Upper lobe of right lung (tissue), 1 donor: ENCODE measurements around the gene FOXC2. TPM values are rescaled to one million over a fixed set of nuclear protein-coding genes. Genes with fewer than 3 reads are reported as not detected.

ENCODE experiments used
- ATAC-seq: fragments of 200-7000 bp; cut with Tn5 transposase; one replicate; pipeline ENCODE4 v1.9.1; 2020; ENCODE audit warnings: mild to moderate bottlenecking, moderate library complexity
- DNase-seq: peaks from one replicate; pipeline ENCODE4 v3.0.0-alpha.2; 2020
- H3K27ac ChIP-seq: fragments of 200-600 bp; one replicate; pipeline ENCODE4 v1.8.0; 2022
- H3K27me3 ChIP-seq: fragments of 200-600 bp; one replicate; pipeline ENCODE4 v1.8.0; 2022; ENCODE audit warnings: mild to moderate bottlenecking
- H3K36me3 ChIP-seq: fragments of 200-600 bp; one replicate; pipeline ENCODE4 v1.8.0; 2022
- H3K4me1 ChIP-seq: fragments of 200-600 bp; one replicate; pipeline ENCODE4 v1.8.0; 2022
- H3K4me3 ChIP-seq: fragments of 200-600 bp; one replicate; pipeline ENCODE4 v1.8.0; 2022; ENCODE audit warnings: mild to moderate bottlenecking
- H3K9me3 ChIP-seq: fragments of 200-600 bp; one replicate; pipeline ENCODE4 v1.8.0; 2022
- intact Hi-C: fragments of 100-400 bp; cut with DNase I; formaldehyde crosslinking; loops from one replicate; pipeline ENCODE4 v1.11.0; 2022
- total RNA-seq: library from RNA; stranded (reverse); fragmentation: NEBNext Ultra II Directional; extraction: Animal tissue kit (Norgen Biotek cat#: 25700); gene quantifications from one replicate; pipeline ENCODE4 v1.2.1, GENCODE V29; 2021
- TF ChIP-seq, protein P1 (sequence below): fragments of 200-600 bp; IDR thresholded peaks from one replicate; pipeline ENCODE4 v1.8.0; 2022; ENCODE audit warnings: antibody characterized with exemption
- donor health status: DM: no; HTN: yes; CAD: no; lungs with severe emphysema.

Gene FOXC2
- total RNA-seq, 1 donor from 2014 or later: 1.1 TPM

- peaks cover 78% of the 10 kb centered on the region for H3K36me3 ChIP-seq
- DNase-seq (peak; percentile 40), ATAC-seq (no peak)
- H3K9me3 ChIP-seq: no peaks in the 10 kb centered on the region
- no peak overlapping the region for H3K4me3 ChIP-seq
- H3K27ac ChIP-seq: no peak overlapping the region
- intact Hi-C loops: no loop called here
- TF ChIP-seq, protein P1, sequence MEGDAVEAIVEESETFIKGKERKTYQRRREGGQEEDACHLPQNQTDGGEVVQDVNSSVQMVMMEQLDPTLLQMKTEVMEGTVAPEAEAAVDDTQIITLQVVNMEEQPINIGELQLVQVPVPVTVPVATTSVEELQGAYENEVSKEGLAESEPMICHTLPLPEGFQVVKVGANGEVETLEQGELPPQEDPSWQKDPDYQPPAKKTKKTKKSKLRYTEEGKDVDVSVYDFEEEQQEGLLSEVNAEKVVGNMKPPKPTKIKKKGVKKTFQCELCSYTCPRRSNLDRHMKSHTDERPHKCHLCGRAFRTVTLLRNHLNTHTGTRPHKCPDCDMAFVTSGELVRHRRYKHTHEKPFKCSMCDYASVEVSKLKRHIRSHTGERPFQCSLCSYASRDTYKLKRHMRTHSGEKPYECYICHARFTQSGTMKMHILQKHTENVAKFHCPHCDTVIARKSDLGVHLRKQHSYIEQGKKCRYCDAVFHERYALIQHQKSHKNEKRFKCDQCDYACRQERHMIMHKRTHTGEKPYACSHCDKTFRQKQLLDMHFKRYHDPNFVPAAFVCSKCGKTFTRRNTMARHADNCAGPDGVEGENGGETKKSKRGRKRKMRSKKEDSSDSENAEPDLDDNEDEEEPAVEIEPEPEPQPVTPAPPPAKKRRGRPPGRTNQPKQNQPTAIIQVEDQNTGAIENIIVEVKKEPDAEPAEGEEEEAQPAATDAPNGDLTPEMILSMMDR: no peak
- no peaks in the 10 kb centered on the region for H3K4me1 ChIP-seq
- H3K27me3 ChIP-seq: no peaks in the 10 kb centered on the region
Measured at GRCh38 chr16:86541560-86541959, 25.1 kb upstream of the FOXC2 start.

DNA sequence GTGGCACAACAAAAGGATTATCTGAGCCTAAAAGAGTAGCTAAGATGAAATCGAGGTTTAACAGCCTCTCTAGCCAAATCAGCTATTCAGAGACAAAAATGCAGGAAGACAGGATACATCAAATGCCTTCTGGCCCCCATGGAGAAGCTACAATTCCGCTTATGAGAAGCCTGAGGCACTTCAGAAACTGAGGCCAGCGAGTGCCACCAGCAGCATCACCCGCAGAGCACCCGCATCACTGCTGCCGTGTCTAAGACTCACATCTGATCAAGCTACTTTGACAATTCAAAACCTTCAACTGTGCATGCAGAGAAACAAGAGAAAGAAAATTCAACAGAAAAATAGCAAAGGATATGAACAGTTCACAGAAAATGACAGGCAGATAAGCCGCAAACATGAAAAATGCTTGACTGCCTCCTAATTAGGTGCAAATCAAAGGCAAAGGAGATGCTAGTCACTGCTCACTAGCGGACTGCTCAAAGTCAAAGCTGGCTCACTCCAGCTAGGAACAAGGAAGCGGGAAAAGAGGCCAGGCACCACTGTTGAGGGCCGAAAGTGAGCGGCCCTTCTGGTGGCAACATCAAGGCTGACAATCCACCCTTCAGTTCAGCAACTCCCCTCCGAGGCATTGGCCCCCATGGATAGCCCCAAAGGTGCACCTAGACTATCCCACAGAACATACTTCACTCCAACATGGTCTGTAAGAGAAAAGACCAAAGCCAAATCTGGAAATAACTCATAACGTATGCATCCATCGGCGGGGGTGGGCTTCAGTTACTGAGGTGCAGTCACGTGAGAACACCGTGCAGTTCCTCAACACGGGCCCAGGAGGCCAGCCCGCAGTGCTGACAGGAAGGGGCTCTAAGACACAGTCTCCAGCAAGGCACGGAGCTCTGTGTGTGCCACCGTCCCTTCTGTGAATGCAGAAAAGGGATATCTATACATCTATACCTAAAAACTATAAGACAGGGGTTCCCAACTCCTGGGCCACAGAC lies 23.6 kb upstream of the FOXC2 start:
- DNase-seq (peak; percentile 49), ATAC-seq (no peak)
- Histone ChIP-seq H3K27me3 (no peaks in the 10 kb centered on the region), H3K27ac (no peak overlapping the region), H3K9me3 (no peaks in the 10 kb centered on the region), H3K36me3 (peaks cover 68% of the 10 kb centered on the region), H3K4me1 (no peaks in the 10 kb centered on the region), H3K4me3 (no peak overlapping the region)
- TF ChIP-seq, protein P1: no peak
- intact Hi-C loops: no loop called here

DNA sequence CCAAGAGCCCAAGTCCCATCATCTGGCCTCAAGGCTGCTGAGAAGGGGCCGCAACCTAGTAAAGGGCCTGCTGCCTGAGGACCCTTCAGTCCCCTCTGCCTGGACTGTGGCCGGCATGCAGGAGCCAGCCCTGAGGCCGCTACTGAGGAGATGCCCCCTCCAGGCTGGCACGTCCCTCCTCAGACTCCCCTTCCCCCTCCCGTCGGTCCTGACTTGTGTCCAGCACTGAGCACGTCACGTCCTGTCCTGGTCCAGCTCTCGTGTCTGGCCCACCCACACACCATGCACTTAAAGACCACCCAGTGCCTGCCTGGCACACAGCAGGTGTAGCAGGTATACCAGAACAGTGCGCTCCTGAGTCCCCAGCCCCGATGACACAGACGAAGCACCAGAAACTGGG lies 21.1 kb upstream of the FOXC2 start:
- DNase-seq (no peak), ATAC-seq (no peak)
- TF ChIP-seq, protein P1: no peak
- H3K27ac ChIP-seq: no peak overlapping the region
- no peaks in the 10 kb centered on the region for H3K9me3 ChIP-seq
- no peaks in the 10 kb centered on the region for H3K27me3 ChIP-seq
- intact Hi-C loops: no loop called here
- peaks cover 51% of the 10 kb centered on the region for H3K36me3 ChIP-seq
- H3K4me3 ChIP-seq: no peak overlapping the region
- no peaks in the 10 kb centered on the region for H3K4me1 ChIP-seq

DNA sequence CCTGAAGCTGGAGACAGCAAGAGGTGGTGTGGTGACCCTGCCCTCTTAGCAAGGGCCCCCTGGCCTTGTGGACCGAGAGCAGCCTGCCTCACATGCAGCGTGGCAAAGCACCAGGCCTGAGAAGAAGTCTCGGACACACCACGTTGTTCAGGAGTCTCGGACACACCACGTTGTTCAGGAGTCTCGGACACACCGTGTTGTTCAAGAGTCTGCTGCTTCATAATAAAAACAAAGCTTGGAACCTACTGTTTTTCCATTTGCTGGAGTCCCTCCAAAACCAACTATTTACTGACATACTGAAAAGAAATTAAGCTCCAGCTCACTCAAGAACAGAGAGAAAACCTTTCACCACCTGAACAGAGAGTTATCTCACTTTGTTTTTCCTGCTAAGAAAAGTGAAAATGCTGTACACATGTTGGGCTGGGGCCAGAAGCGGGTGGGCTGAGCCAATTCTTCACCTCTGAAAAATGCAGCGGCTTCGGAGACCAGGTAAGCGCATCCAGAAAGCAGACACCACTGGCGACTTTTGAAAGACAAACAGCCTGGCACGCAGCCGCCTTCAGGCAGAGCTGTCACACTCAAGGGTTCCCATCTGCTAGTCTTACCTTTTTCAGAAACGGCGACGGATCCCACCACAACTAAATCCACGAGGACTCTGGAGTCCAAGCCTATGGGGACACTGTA lies 20.5 kb upstream of the FOXC2 start:
- no peaks in the 10 kb centered on the region for H3K27me3 ChIP-seq
- peaks cover 47% of the 10 kb centered on the region for H3K36me3 ChIP-seq
- no peak overlapping the region for H3K4me3 ChIP-seq
- no peak for ATAC-seq
- no peaks in the 10 kb centered on the region for H3K4me1 ChIP-seq
- TF ChIP-seq, protein P1: no peak
- no peak overlapping the region for H3K27ac ChIP-seq
- intact Hi-C loops: no loop called here
- H3K9me3 ChIP-seq: no peaks in the 10 kb centered on the region
- DNase-seq: no peak

DNA sequence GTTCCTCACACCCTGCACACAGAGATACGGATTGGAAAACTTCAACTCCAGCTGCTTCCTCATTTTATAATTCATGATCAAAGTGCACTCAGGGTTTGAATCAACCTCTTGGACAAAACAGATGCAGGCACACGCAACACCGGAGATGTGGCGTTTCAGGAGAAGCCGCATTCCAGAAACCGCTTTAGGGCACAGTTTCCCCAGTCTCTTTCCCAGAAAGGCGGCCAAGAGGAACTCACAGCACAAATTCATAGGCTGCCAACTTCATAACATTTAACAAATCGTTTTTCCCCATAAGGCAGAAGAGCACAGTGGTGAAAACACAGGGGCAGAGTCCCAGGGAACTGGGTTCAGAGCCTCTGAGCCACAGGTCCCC lies 20.0 kb upstream of the FOXC2 start:
- intact Hi-C loops: no loop called here
- peaks cover 41% of the 10 kb centered on the region for H3K36me3 ChIP-seq
- H3K4me1 ChIP-seq: no peaks in the 10 kb centered on the region
- H3K4me3 ChIP-seq: no peak overlapping the region
- no peaks in the 10 kb centered on the region for H3K9me3 ChIP-seq
- no peaks in the 10 kb centered on the region for H3K27me3 ChIP-seq
- DNase-seq (no peak), ATAC-seq (no peak)
- H3K27ac ChIP-seq: no peak overlapping the region
- TF ChIP-seq, protein P1: no peak
